Endothelial cell of hepatic sinusoid (primary cell): Measurements from ENCODE around the gene NDUFA1.
"Not testable (repeated sequence)": the region's sequence is repeated elsewhere in the genome, so short reads cannot be mapped to it uniquely, and the experiment has no call there.

Experiments
- in situ Hi-C: cut with HindIII; loops from 2 replicates; pipeline ENCODE4 v1.10.0; 2017; ENCODE audit warnings: low sequenced_read_pairs

NDUFA1 gene

GRCh38 chrX:119900976-119901375 lies 29.3 kb downstream of the NDUFA1 start:
- in situ Hi-C loops = no loop called here

- in situ Hi-C loops = no loop called here
These were observed 44.7 kb downstream of the NDUFA1 start for GRCh38 chrX:119916310-119916709.

- in situ Hi-C loops = no loop called here
These were observed 46.2 kb downstream of the NDUFA1 start for GRCh38 chrX:119917877-119918276.

- in situ Hi-C loops = no loop called here
These were observed 48.4 kb downstream of the NDUFA1 start for GRCh38 chrX:119919835-119920585.

GRCh38 chrX:119922391-119922790 lies 50.8 kb downstream of the NDUFA1 start:
- in situ Hi-C loops = not testable (repeated sequence)
